ENCODE measurements around the gene MEPCE.
"Not testable (repeated sequence)": the region's sequence is repeated elsewhere in the genome, so short reads cannot be mapped to it uniquely, and the experiment has no call there.

MEPCE gene

GRCh38 chr7:100441641-100442535, 12.3 kb downstream of the MEPCE start:
- no peak for DNase-seq (ENCODE audit: low read depth)
- no peak for TF ChIP-seq CTCF (IDR thresholded peaks at IDR 0.05; ENCODE audit: low read length, missing control alignments)
- no peak overlapping the region for H3K4me3 ChIP-seq (replicated peaks; ENCODE audit: low read depth, low read length)

DNA sequence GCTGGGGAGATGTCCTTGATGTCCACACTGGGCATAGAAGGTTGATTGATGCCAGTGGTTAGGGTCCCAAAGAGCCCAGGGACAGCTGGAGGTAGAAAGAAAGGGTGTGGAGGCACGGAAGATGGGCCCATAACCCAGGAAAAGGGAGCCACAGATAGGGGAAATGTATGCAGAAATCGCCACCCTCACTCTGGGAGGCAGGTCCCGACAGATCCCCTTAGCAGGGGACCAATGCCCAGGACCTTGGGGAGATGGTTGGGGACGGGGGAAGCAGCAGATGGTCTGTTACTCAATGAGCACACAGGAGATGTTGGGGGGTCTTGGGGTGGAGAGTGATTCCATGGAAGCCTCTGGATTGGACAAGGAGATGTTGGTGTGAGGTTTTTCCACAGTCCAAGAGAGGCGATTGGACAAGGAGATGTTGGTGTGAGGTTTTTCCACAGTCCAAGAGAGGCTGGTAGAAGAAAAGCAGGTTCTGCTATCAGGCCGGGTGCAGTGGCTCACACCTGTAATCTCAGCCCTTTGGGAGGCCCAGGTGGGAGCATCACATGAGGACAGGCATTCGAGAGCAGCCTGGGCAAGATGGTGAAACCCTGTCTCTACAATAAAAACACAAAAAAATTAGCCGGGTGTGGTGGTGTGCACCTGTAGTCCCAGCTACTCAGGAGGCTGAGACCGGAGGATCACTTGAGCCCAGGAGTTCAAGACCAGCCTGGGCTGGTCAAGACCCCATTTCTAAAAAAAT, 13.6 kb downstream of the MEPCE start:
- no peak overlapping the region for H3K4me3 ChIP-seq (replicated peaks; ENCODE audit: low read depth, low read length)
- no peak for DNase-seq (ENCODE audit: low read depth)
- no peak for TF ChIP-seq CTCF (IDR thresholded peaks at IDR 0.05; ENCODE audit: low read length, missing control alignments)

- TF ChIP-seq CTCF (IDR thresholded peaks at IDR 0.05; ENCODE audit: low read length, missing control alignments), result no peak
- DNase-seq (ENCODE audit: low read depth), result peak; percentile 89
- no peak overlapping the region for H3K4me3 ChIP-seq (replicated peaks; ENCODE audit: low read depth, low read length)
Observed at GRCh38 chr7:100444311-100445278, 15.0 kb downstream of the MEPCE start.

- peak; percentile 70 for DNase-seq (ENCODE audit: low read depth)
- no peak for TF ChIP-seq CTCF (IDR thresholded peaks at IDR 0.05; ENCODE audit: low read length, missing control alignments)
Observed at GRCh38 chr7:100446040-100446439, 16.4 kb downstream of the MEPCE start.

GRCh38 chr7:100447363-100447762, 17.7 kb downstream of the MEPCE start:
- not testable (repeated sequence) for DNase-seq (ENCODE audit: low read depth); H3K4me3 ChIP-seq (replicated peaks; ENCODE audit: low read depth, low read length)

More at GRCh38 chr7:100446040-100446439, 16.4 kb downstream of the MEPCE start:
- no peak overlapping the region for H3K4me3 ChIP-seq (replicated peaks; ENCODE audit: low read depth, low read length)

GRCh38 chr7:100449190-100449795, 19.7 kb downstream of the MEPCE start:
- TF ChIP-seq CTCF (IDR thresholded peaks at IDR 0.05; ENCODE audit: low read length, missing control alignments), result no peak
- no peak overlapping the region for H3K4me3 ChIP-seq (replicated peaks; ENCODE audit: low read depth, low read length)
- no peak for DNase-seq (ENCODE audit: low read depth)

Data from fibroblast of pulmonary artery (primary cell).